GM20000 (cell line): ENCODE measurements around the gene CYP1B1.

Source experiments
- DNase-seq: peaks from one replicate; pipeline ENCODE4 v3.0.0; 2012; ENCODE audit warnings: low spot score
- CTCF ChIP-seq: IDR thresholded peaks from 2 replicates; pipeline ENCODE4 v1.5.1; 2012; ENCODE audit warnings: mild to moderate bottlenecking, control low read depth; ENCODE audit errors: extremely low read depth, missing control alignments

CYP1B1 gene

GRCh38 chr2:38098421-38099098 lies 22.6 kb upstream of the CYP1B1 start:
- no peak for DNase-seq
- no peak for TF ChIP-seq CTCF

GRCh38 chr2:38097988-38098385 lies 22.0 kb upstream of the CYP1B1 start:
- TF ChIP-seq CTCF = no peak

GRCh38 chr2:38097258-38097987 lies 21.5 kb upstream of the CYP1B1 start:
- no peak for DNase-seq
- TF ChIP-seq CTCF = no peak

More at GRCh38 chr2:38097988-38098385, 22.0 kb upstream of the CYP1B1 start:
- no peak for DNase-seq

- TF ChIP-seq CTCF = no peak
- DNase-seq = no peak
Measured at GRCh38 chr2:38095996-38096861, 20.3 kb upstream of the CYP1B1 start.

- TF ChIP-seq CTCF = no peak
- no peak for DNase-seq
Measured at GRCh38 chr2:38095079-38095995, 19.4 kb upstream of the CYP1B1 start.

- no peak for DNase-seq
- no peak for TF ChIP-seq CTCF
Measured at GRCh38 chr2:38093527-38094165, 17.7 kb upstream of the CYP1B1 start.
